HCT116 (cell line): ENCODE results near the gene CFAP57. TPM values are rescaled to one million over a fixed set of nuclear protein-coding genes. Genes with fewer than 3 reads are reported as not detected.

ENCODE experiments used
- ATAC-seq: fragments of 200-7000 bp; cut with Tn5 transposase; 2 replicates; pipeline ENCODE4 v1.9.1; 2020; ENCODE audit warnings: mild to moderate bottlenecking, moderate library complexity
- BruUV-seq: library from RNA; stranded (reverse); fragments of 400-500 nt; replicated peaks from 2 replicates; lab custom pipeline; 2021; lab: Mats Ljungman, UMichigan
- CTCF ChIA-PET: fragments of 300-600 bp; sonication (Branson Sonifier 250); formaldehyde crosslinking; loops from one replicate; lab custom pipeline; 2021; ENCODE audit warnings: antibody characterized with exemption; lab: Charles Lee
- POLR2A ChIA-PET: fragments of 300-600, 350-600 bp; sonication (Branson Sonifier 250); formaldehyde crosslinking; loops from one replicate; lab custom pipeline; 2021; ENCODE audit warnings: antibody characterized with exemption; lab: Charles Lee
- RAD21 ChIA-PET, 2 experiments: fragments of 300-600 bp; sonication (Branson Sonifier 250); formaldehyde crosslinking; loops; one replicate each; lab custom pipeline; 2023; ENCODE audit warnings: low total read pairs in 2 of 2; ENCODE audit not compliant: uncharacterized antibody in 2 of 2, unreplicated experiment in 2 of 2, low non-redundant PET in 1 of 2; lab: Charles Lee
- DNase-seq: peaks from one replicate; pipeline ENCODE4 v3.0.0-alpha.2; 2010; ENCODE audit warnings: low read depth, low spot score
- H2AFZ ChIP-seq: fragments of 200-600 bp; shearing (Covaris generic), sonication (generic); 2 replicates; pipeline ENCODE4 v1.6.1; 2017; ENCODE audit warnings: low read depth, mixed run types, mixed read lengths, antibody characterized with exemption, low read length; ENCODE audit not compliant: poor library complexity, severe bottlenecking
- H3K27ac ChIP-seq: 2 replicates; pipeline ENCODE4 v1.5.1; 2012; ENCODE audit warnings: low read depth, low read length
- H3K27me3 ChIP-seq: fragments of 200-600 bp; sonication (generic); 2 replicates; pipeline ENCODE4 v1.6.1; 2016; ENCODE audit warnings: mixed run types, low read length, mixed read lengths; ENCODE audit not compliant: insufficient read depth
- H3K36me3 ChIP-seq, 2 experiments: fragments of 200-500 bp in 1 of 2; fragments of 200-600 bp in 1 of 2; sonication (Bioruptor generic) in 1 of 2; sonication (generic) in 1 of 2; 2 replicates each; pipeline versions ENCODE4 v1.5.1 to v1.6.1; 2014 to 2016; ENCODE audit warnings: low read length in 2 of 2, inconsistent platforms in 1 of 2, mixed read lengths in 1 of 2, mixed run types in 1 of 2; ENCODE audit not compliant: insufficient read depth in 2 of 2, control insufficient read depth in 1 of 2
- H3K4me1 ChIP-seq, 2 experiments: fragments of 200-600 bp in 1 of 2; sonication (generic) in 1 of 2; 2 replicates each; pipeline versions ENCODE4 v1.5.1 to v1.6.1; 2012 to 2017; ENCODE audit warnings: low read length in 2 of 2, inconsistent platforms in 1 of 2, mild to moderate bottlenecking in 1 of 2, mixed read lengths in 1 of 2, mixed run types in 1 of 2, moderate library complexity in 1 of 2; ENCODE audit not compliant: insufficient read depth in 2 of 2, control insufficient read depth in 1 of 2
- H3K4me2 ChIP-seq: fragments of 200-600 bp; sonication (generic); 2 replicates; pipeline ENCODE4 v1.6.1; 2017; ENCODE audit warnings: mixed run types, low read length, mixed read lengths
- H3K4me3 ChIP-seq, 2 experiments: fragments of 200-600 bp in 1 of 2; sonication (generic) in 1 of 2; replicated peaks in 1 of 2; 2 replicates each; pipeline ENCODE4 v1.5.1; 2011 to 2016; ENCODE audit warnings: low read length in 2 of 2, control low read depth in 1 of 2, low read depth in 1 of 2, mild to moderate bottlenecking in 1 of 2, mixed read lengths in 1 of 2, mixed run types in 1 of 2
- H3K79me2 ChIP-seq: fragments of 200-600 bp; sonication (generic); 2 replicates; pipeline ENCODE4 v1.6.1; 2017; ENCODE audit warnings: mild to moderate bottlenecking, mixed run types, low read length, moderate library complexity, mixed read lengths; ENCODE audit not compliant: insufficient read depth
- H3K9ac ChIP-seq: fragments of 200-600 bp; sonication (generic); 2 replicates; pipeline ENCODE4 v1.6.1; 2016; ENCODE audit warnings: low read length, mixed read lengths
- H3K9me2 ChIP-seq: fragments of 200-600 bp; sonication (generic), shearing (Covaris generic); 2 replicates; pipeline ENCODE4 v1.6.1; 2017; ENCODE audit warnings: mixed run types, mild to moderate bottlenecking, moderate library complexity; ENCODE audit not compliant: insufficient read depth
- H3K9me3 ChIP-seq, 2 experiments: fragments of 200-500 bp in 1 of 2; fragments of 200-600 bp in 1 of 2; sonication (Bioruptor generic) in 1 of 2; sonication (generic) in 1 of 2; 2 replicates each; pipeline ENCODE4 v1.6.1; 2014 to 2017; ENCODE audit warnings: low read length in 2 of 2, mixed read lengths in 2 of 2, inconsistent platforms in 1 of 2, low read depth in 1 of 2, mild to moderate bottlenecking in 1 of 2, mixed run types in 1 of 2, moderate library complexity in 1 of 2; ENCODE audit not compliant: control insufficient read depth in 1 of 2, insufficient read depth in 1 of 2
- H4K20me1 ChIP-seq: fragments of 200-600 bp; sonication (generic), shearing (Covaris generic); 2 replicates; pipeline ENCODE4 v1.6.1; 2017; ENCODE audit warnings: mixed run types, mild to moderate bottlenecking, moderate library complexity; ENCODE audit not compliant: insufficient read depth
- CEBPB ChIP-seq: IDR thresholded peaks from 2 replicates; pipeline ENCODE4 v1.6.1; 2012; ENCODE audit warnings: low read depth
- FOSL1 ChIP-seq: IDR thresholded peaks from 2 replicates; pipeline ENCODE4 v1.6.1; 2012; ENCODE audit warnings: low read depth
- JUND ChIP-seq: IDR thresholded peaks from 2 replicates; pipeline ENCODE4 v1.6.1; 2012
- POLR2A ChIP-seq: IDR thresholded peaks from 2 replicates; pipeline ENCODE4 v1.7.0; 2011; ENCODE audit warnings: borderline replicate concordance; ENCODE audit not compliant: insufficient read depth, insufficient read length; ENCODE audit errors: extremely low read depth
- RAD21 ChIP-seq: IDR thresholded peaks from 2 replicates; pipeline ENCODE4 v1.6.1; 2012; ENCODE audit warnings: low read depth, mild to moderate bottlenecking
- SIN3A ChIP-seq: IDR thresholded peaks from 2 replicates; pipeline ENCODE4 v1.6.1; 2012; ENCODE audit warnings: low read depth
- TCF7L2 ChIP-seq: IDR thresholded peaks from 2 replicates; pipeline ENCODE4 v1.7.0; 2011; ENCODE audit warnings: borderline replicate concordance, inconsistent platforms; ENCODE audit not compliant: insufficient read depth, insufficient read length; ENCODE audit errors: extremely low read depth
- YY1 ChIP-seq: IDR thresholded peaks from 2 replicates; pipeline ENCODE4 v1.6.1; 2011; ENCODE audit warnings: low read length, low read depth, moderate library complexity, mild to moderate bottlenecking; ENCODE audit not compliant: insufficient replicate concordance; ENCODE audit errors: extremely low read depth
- ZFX ChIP-seq: fragments of 450-650 bp; IDR thresholded peaks from 2 replicates; pipeline ENCODE4 v1.6.1; 2017
- ZNF274 ChIP-seq: fragments of 200-500 bp; sonication (Bioruptor generic); IDR thresholded peaks from 2 replicates; pipeline ENCODE4 v1.6.1; 2014; ENCODE audit warnings: mild to moderate bottlenecking, low read depth, low read length, inconsistent platforms
- intact Hi-C: fragments of 100-400 bp; cut with micrococcal nuclease; formaldehyde crosslinking; loops from 2 replicates; pipeline ENCODE4 v1.10.0; 2022
- total RNA-seq: library from RNA; stranded (reverse); gene quantifications from one replicate; pipeline ENCODE4 v1.2.1, GENCODE V29; 2021; ENCODE audit not compliant: unreplicated experiment
- TF ChIP-seq, protein P1 (sequence below): IDR thresholded peaks from 2 replicates; pipeline ENCODE4 v1.6.1; 2012

Gene CFAP57
- total RNA-seq, 1 experiment from 2014 or later: 0.49 TPM

DNA sequence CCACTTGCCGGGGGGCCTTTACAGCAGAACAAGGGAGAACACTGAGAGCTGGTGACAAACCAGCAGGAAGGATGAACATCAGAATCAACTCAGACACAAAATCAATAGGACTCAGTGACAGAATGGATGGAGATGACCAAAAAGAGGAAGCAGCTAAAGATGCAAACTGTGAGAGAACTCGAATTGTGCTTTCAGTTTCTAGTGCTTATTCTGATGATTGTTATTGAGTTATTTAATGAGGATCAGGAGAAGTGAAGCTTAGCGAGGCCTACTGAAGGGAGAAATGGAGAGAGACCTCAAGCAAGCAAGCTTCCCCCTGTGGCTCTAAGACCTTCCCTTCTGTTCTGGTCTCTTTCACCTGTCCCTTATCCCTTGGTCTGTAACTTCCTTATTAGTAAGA lies 67.4 kb downstream of the CFAP57 start:
- CTCF ChIA-PET: interaction anchor here (1.1 to 1.9 kb wide), 5 partner anchors 9 to 175 kb away, joined by 3 to 17 read pairs (median 7); no protein-coding TSS in a partner anchor
- no peak overlapping the region for H3K4me2 ChIP-seq
- H3K4me1 ChIP-seq: peaks cover 0 to 10% of the 10 kb centered on the region in 2 experiments; a peak in 2 of 4 replicates
- no peak for DNase-seq
- no peaks in the 10 kb centered on the region for H4K20me1 ChIP-seq
- H3K9me2 ChIP-seq: no peaks in the 10 kb centered on the region
- RAD21 ChIA-PET: interaction anchor here (1.0 to 1.5 kb wide), 2 partner anchors 175 kb away, joined by 3 to 10 read pairs; no protein-coding TSS in a partner anchor
- TF ChIP-seq POLR2A (no peak), ZFX (no peak), CEBPB (no peak), RAD21 (no peak), ZNF274 (no peak), YY1 (no peak), SIN3A (no peak)
- TF ChIP-seq, protein P1, sequence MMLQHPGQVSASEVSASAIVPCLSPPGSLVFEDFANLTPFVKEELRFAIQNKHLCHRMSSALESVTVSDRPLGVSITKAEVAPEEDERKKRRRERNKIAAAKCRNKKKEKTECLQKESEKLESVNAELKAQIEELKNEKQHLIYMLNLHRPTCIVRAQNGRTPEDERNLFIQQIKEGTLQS: no peak
- H3K9ac ChIP-seq: no peak overlapping the region
- no peaks in the 10 kb centered on the region for H3K9me3 ChIP-seq
- no peak overlapping the region for H3K27ac ChIP-seq
- H3K27me3 ChIP-seq: no peaks in the 10 kb centered on the region
- no peak overlapping the region for H3K4me3 ChIP-seq
- intact Hi-C loops: loop anchor here (2.0 kb wide), 1 partner anchor 109 kb away; no protein-coding TSS in a partner anchor
- H2AFZ ChIP-seq: no peak overlapping the region
- POLR2A ChIA-PET: interaction anchor here (2.0 kb wide), 1 partner anchor 119 kb away, joined by 5 read pairs; the partner anchor contains the start of gene CDC20
- no peaks in the 10 kb centered on the region for H3K79me2 ChIP-seq
- BruUV-seq: no TSS peak
- ATAC-seq: no peak
- H3K36me3 ChIP-seq: no peaks in the 10 kb centered on the region

DNA sequence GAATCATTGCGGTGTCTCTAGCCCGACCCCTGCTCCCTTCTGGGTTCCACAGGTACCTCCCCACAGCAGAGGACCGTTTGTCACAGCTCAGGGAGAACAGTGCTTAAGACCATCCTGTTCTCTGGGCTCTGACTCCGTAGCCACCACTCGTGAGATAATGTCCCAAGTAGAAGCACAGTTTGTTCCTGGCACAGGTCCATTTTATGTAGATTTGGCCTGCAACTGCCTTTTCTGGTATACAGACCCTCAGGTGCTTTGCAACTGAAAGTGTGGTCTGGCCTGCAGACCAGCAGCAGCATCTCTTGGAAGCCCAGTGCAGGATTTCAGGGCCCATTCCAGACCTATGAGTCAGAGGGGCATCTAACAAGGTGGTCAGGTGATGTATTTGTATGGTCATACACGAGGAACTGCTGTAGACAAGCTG lies 69.3 kb downstream of the CFAP57 start:
- Histone ChIP-seq H4K20me1 (no peaks in the 10 kb centered on the region), H3K36me3 (no peaks in the 10 kb centered on the region), H3K4me3 (no peak overlapping the region), H3K27ac (no peak overlapping the region), H3K9me3 (no peaks in the 10 kb centered on the region), H3K4me1 (peaks cover 0 to 10% of the 10 kb centered on the region in 2 experiments; a peak in 2 of 4 replicates), H3K9ac (no peak overlapping the region), H3K27me3 (no peaks in the 10 kb centered on the region), H3K4me2 (peak overlapping the region; percentile 7; the same call in 1 of the 2 replicates), H2AFZ (no peak overlapping the region), H3K79me2 (no peaks in the 10 kb centered on the region), H3K9me2 (no peaks in the 10 kb centered on the region)
- ATAC-seq (peak; percentile 62; the same call in 1 of the 2 replicates), DNase-seq (no peak)
- TF ChIP-seq POLR2A (no peak), JUND (0 out of 2 replicates have a peak, but pooled peaks have one; percentile 20), FOSL1 (peak; percentile 27; the same call in 1 of the 2 replicates), TCF7L2 (no peak)
- ChIA-PET RAD21 (no interaction called here), POLR2A (no interaction called here), CTCF (no interaction called here)
- no TSS peak for BruUV-seq
- intact Hi-C loops: no loop called here
